Stimulated activated CD4-positive, alpha-beta T cell treated with anti-CD3 and anti-CD28 coated beads, Interleukin-2, amount 100 ng/mL, for 24 hours (primary cell): Measurements from ENCODE around the gene LMF1.
"Not testable (repeated sequence)": the region's sequence is repeated elsewhere in the genome, so short reads cannot be mapped to it uniquely, and the experiment has no call there.

Experiments
- DNase-seq, 2 donors: peaks; one replicate each; pipeline ENCODE4 v3.0.0-alpha.2; 2020

LMF1 gene

GRCh38 chr16:860891-861290, 109.9 kb downstream of the LMF1 start:
- DNase-seq, result no peak

GRCh38 chr16:858971-859370, 111.8 kb downstream of the LMF1 start:
- not testable (repeated sequence) for DNase-seq

- not testable (repeated sequence) for DNase-seq
Measured at GRCh38 chr16:858441-858840, 112.3 kb downstream of the LMF1 start.

- no peak for DNase-seq
Measured at GRCh38 chr16:856811-857210, 114.0 kb downstream of the LMF1 start.

GRCh38 chr16:856101-856500, 114.7 kb downstream of the LMF1 start:
- DNase-seq, result no peak

GRCh38 chr16:855471-855870, 115.3 kb downstream of the LMF1 start:
- no peak for DNase-seq

- no peak for DNase-seq
Measured at GRCh38 chr16:854808-855410, 115.9 kb downstream of the LMF1 start.

GRCh38 chr16:853981-854807, 116.6 kb downstream of the LMF1 start:
- DNase-seq, result no peak

GRCh38 chr16:853306-853705, 117.5 kb downstream of the LMF1 start:
- DNase-seq, result no peak

- DNase-seq, result no peak
Measured at GRCh38 chr16:852451-853185, 118.2 kb downstream of the LMF1 start.

- no peak for DNase-seq
Measured at GRCh38 chr16:851871-852270, 118.9 kb downstream of the LMF1 start.

- DNase-seq, result no peak
Measured at GRCh38 chr16:851209-851810, 119.5 kb downstream of the LMF1 start.

- no peak for DNase-seq
Measured at GRCh38 chr16:850668-851067, 120.1 kb downstream of the LMF1 start.

GRCh38 chr16:848510-849253, 122.1 kb downstream of the LMF1 start:
- no peak for DNase-seq

- DNase-seq, result no peak
Measured at GRCh38 chr16:847681-848445, 122.9 kb downstream of the LMF1 start.

- no peak for DNase-seq
Measured at GRCh38 chr16:847151-847550, 123.6 kb downstream of the LMF1 start.

GRCh38 chr16:845351-845745, 125.4 kb downstream of the LMF1 start:
- no peak for DNase-seq

GRCh38 chr16:844638-845350, 126.0 kb downstream of the LMF1 start:
- no peak for DNase-seq

GRCh38 chr16:843771-844170, 127.0 kb downstream of the LMF1 start:
- no peak for DNase-seq

GRCh38 chr16:842711-843560, 127.8 kb downstream of the LMF1 start:
- DNase-seq, result no peak
